ENCODE results near the gene SOX8.

Gene SOX8

GRCh38 chr16:1034230-1035065, 52.9 kb downstream of the SOX8 start:
- POLR2A ChIA-PET = no interaction called here
- H3K27me3 ChIP-seq (replicated peaks in 2 of 5; ENCODE audit: control insufficient read depth in 4 of 5, insufficient read depth in 5 of 5, low read length in 4 of 5) = peaks cover 0 to 54% (median 4%) of the 10 kb centered on the region in 5 experiments
- WGBS (ENCODE audit: insufficient coverage) = 100% methylated on average over 2 of the region's 6 CpGs

GRCh38 chr16:1035066-1035415, 53.5 kb downstream of the SOX8 start:
- ChIA-PET CTCF (no interaction called here), POLR2A (no interaction called here)
- WGBS (ENCODE audit: insufficient coverage) = 90% methylated on average over 5 of the region's 7 CpGs

More at GRCh38 chr16:1034230-1035065, 52.9 kb downstream of the SOX8 start:
- Histone ChIP-seq H3K36me3 (ENCODE audit: control insufficient read depth in 4 of 4, insufficient read depth in 4 of 4, low read length in 3 of 4) (no peaks in the 10 kb centered on the region), H3K4me3 (ENCODE audit: control insufficient read depth in 1 of 7, extremely low read depth in 1 of 7, insufficient read depth in 4 of 7, low read depth in 2 of 7, low read length in 6 of 7) (no peak overlapping the region), H3K9me3 (ENCODE audit: control extremely low read depth in 1 of 5, control insufficient read depth in 4 of 5, insufficient read depth in 2 of 5, low read depth in 1 of 5, low read length in 4 of 5) (peaks cover 0 to 9% (median 0%) of the 10 kb centered on the region in 5 experiments), H3K27ac (ENCODE audit: insufficient read depth in 1 of 2, low read depth in 1 of 2, low read length in 2 of 2, poor library complexity in 1 of 2, severe bottlenecking in 2 of 2) (no peak overlapping the region), H3K4me1 (ENCODE audit: control extremely low read depth in 1 of 4, control insufficient read depth in 4 of 4, insufficient read depth in 4 of 4, low read length in 3 of 4) (no peaks in the 10 kb centered on the region)
- CTCF ChIA-PET = no interaction called here
- DNase-seq = no peak

GRCh38 chr16:1036166-1036565, 54.6 kb downstream of the SOX8 start:
- Histone ChIP-seq H3K9me3 (ENCODE audit: control extremely low read depth in 1 of 5, control insufficient read depth in 4 of 5, insufficient read depth in 2 of 5, low read depth in 1 of 5, low read length in 4 of 5) (peaks cover 0 to 11% (median 0%) of the 10 kb centered on the region in 5 experiments), H3K27ac (ENCODE audit: insufficient read depth in 1 of 2, low read depth in 1 of 2, low read length in 2 of 2, poor library complexity in 1 of 2, severe bottlenecking in 2 of 2) (no peak overlapping the region), H3K4me3 (ENCODE audit: control insufficient read depth in 1 of 7, extremely low read depth in 1 of 7, insufficient read depth in 4 of 7, low read depth in 2 of 7, low read length in 6 of 7) (no peak overlapping the region), H3K27me3 (replicated peaks in 2 of 5; ENCODE audit: control insufficient read depth in 4 of 5, insufficient read depth in 5 of 5, low read length in 4 of 5) (peaks cover 0 to 43% (median 4%) of the 10 kb centered on the region in 5 experiments), H3K36me3 (ENCODE audit: control insufficient read depth in 4 of 4, insufficient read depth in 4 of 4, low read length in 3 of 4) (no peaks in the 10 kb centered on the region), H3K4me1 (ENCODE audit: control extremely low read depth in 1 of 4, control insufficient read depth in 4 of 4, insufficient read depth in 4 of 4, low read length in 3 of 4) (no peaks in the 10 kb centered on the region)
- WGBS (ENCODE audit: insufficient coverage) = 68% methylated on average over 11 of the region's 15 CpGs
- ChIA-PET POLR2A (no interaction called here), CTCF (no interaction called here)
- DNase-seq = no peak

More at GRCh38 chr16:1035066-1035415, 53.5 kb downstream of the SOX8 start:
- DNase-seq = no peak
- H3K27ac ChIP-seq (ENCODE audit: insufficient read depth in 1 of 2, low read depth in 1 of 2, low read length in 2 of 2, poor library complexity in 1 of 2, severe bottlenecking in 2 of 2) = no peak overlapping the region
- H3K4me3 ChIP-seq (ENCODE audit: control insufficient read depth in 1 of 7, extremely low read depth in 1 of 7, insufficient read depth in 4 of 7, low read depth in 2 of 7, low read length in 6 of 7) = no peak overlapping the region
- H3K4me1 ChIP-seq (ENCODE audit: control extremely low read depth in 1 of 4, control insufficient read depth in 4 of 4, insufficient read depth in 4 of 4, low read length in 3 of 4) = no peaks in the 10 kb centered on the region
- H3K27me3 ChIP-seq (replicated peaks in 2 of 5; ENCODE audit: control insufficient read depth in 4 of 5, insufficient read depth in 5 of 5, low read length in 4 of 5) = peaks cover 0 to 52% (median 4%) of the 10 kb centered on the region in 5 experiments
- no peaks in the 10 kb centered on the region for H3K36me3 ChIP-seq (ENCODE audit: control insufficient read depth in 4 of 4, insufficient read depth in 4 of 4, low read length in 3 of 4)
- peaks cover 0 to 9% (median 0%) of the 10 kb centered on the region in 5 experiments for H3K9me3 ChIP-seq (ENCODE audit: control extremely low read depth in 1 of 5, control insufficient read depth in 4 of 5, insufficient read depth in 2 of 5, low read depth in 1 of 5, low read length in 4 of 5)

Measured in common myeloid progenitor, CD34-positive (primary cell).